Measurements from ENCODE around the gene EIF3B. TPM values are rescaled to one million over a fixed set of nuclear protein-coding genes. Genes with fewer than 3 reads are reported as not detected.

The EIF3B gene
- total RNA-seq, 1 experiment from 2014 or later: 333 TPM

DNA sequence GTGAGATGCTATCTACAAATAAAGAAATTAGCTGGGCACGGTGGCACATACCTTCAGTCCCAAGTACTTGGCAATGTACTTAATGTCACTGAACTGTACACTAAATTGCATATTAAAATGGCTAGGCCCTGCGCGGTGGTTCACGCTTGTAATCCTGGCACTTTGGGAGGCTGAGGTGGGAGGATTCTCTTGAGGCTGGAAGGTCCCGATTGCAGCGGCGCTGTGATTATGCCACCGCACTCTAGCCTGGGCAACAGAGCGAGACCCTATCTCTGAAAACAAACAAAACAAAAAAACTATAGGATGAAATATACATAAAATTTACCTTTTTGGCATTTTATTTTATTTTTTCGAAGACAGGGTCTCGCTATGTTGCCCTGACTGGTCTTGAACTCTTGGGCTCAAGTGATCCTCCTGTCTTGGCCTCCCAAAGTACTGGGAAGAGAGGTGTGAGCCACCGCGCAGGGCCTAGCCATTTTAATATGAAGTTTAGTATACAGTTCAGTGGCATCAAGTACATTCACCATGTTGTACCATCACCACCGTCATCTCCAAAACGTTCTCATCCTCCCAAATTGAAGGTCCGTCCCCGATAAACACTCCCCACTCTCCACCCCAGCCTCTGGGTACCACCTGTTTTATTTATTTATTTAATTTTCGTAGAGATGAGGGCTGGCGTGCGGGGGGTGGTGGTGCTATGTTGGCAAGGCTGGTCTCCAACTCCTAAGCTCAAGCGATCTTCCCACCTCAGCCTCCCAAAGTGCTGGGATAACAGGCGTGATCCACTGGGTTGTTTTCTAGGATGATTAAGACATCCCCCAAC lies 1.3 kb upstream of the EIF3B start:
- peaks cover 69% of the 10 kb centered on the region for H3K36me3 Mint-ChIP-seq (ENCODE audit: insufficient read depth, unreplicated experiment)
- no peaks in the 10 kb centered on the region for H3K9me3 Mint-ChIP-seq (ENCODE audit: low read depth, unreplicated experiment)
- CTCF ChIA-PET: interaction anchor here (0.7 to 1.3 kb wide), 6 partner anchors 16 to 328 kb away, joined by 3 to 6 read pairs (median 4); partner anchors contain the start of genes CHST12 and MAD1L1
- intact Hi-C loops (cut with micrococcal nuclease; ENCODE audit: unreplicated experiment): loop anchor here (5.0 kb wide), 1 partner anchor 106 kb away; no protein-coding TSS in a partner anchor
- TF ChIP-seq, protein P1, sequence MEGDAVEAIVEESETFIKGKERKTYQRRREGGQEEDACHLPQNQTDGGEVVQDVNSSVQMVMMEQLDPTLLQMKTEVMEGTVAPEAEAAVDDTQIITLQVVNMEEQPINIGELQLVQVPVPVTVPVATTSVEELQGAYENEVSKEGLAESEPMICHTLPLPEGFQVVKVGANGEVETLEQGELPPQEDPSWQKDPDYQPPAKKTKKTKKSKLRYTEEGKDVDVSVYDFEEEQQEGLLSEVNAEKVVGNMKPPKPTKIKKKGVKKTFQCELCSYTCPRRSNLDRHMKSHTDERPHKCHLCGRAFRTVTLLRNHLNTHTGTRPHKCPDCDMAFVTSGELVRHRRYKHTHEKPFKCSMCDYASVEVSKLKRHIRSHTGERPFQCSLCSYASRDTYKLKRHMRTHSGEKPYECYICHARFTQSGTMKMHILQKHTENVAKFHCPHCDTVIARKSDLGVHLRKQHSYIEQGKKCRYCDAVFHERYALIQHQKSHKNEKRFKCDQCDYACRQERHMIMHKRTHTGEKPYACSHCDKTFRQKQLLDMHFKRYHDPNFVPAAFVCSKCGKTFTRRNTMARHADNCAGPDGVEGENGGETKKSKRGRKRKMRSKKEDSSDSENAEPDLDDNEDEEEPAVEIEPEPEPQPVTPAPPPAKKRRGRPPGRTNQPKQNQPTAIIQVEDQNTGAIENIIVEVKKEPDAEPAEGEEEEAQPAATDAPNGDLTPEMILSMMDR (IDR thresholded peaks at IDR 0.05; ENCODE audit: unreplicated experiment): no peak
- peak overlapping the region; percentile 98 for H3K4me3 Mint-ChIP-seq (ENCODE audit: low read depth, unreplicated experiment)
- no peak for DNase-seq
- H3K4me1 Mint-ChIP-seq (ENCODE audit: low read depth, unreplicated experiment): peaks cover 11% of the 10 kb centered on the region
- TSS peak; percentile 70 for BruUV-seq (replicated peaks)
- no peaks in the 10 kb centered on the region for H3K27me3 Mint-ChIP-seq (ENCODE audit: unreplicated experiment)
- peak overlapping the region; percentile 100 for H3K27ac Mint-ChIP-seq (ENCODE audit: unreplicated experiment)

DNA sequence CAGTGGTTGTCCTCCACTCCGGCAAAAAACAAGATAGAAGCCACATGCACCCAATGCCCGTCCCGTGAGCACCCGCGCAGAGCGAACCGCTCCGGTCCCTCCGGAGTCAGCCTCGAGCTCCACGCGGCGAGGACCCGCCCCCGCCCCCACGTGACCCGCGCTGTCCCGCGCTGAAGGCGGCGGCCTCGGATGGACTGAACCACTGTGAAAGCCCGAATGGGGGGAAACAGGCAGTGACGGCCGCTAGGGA lies 766 bp upstream of the EIF3B start:
- H3K4me3 Mint-ChIP-seq (ENCODE audit: low read depth, unreplicated experiment): peak overlapping the region; percentile 98
- H3K36me3 Mint-ChIP-seq (ENCODE audit: insufficient read depth, unreplicated experiment): peaks cover 74% of the 10 kb centered on the region
- no TSS peak for BruUV-seq (replicated peaks)

DNA sequence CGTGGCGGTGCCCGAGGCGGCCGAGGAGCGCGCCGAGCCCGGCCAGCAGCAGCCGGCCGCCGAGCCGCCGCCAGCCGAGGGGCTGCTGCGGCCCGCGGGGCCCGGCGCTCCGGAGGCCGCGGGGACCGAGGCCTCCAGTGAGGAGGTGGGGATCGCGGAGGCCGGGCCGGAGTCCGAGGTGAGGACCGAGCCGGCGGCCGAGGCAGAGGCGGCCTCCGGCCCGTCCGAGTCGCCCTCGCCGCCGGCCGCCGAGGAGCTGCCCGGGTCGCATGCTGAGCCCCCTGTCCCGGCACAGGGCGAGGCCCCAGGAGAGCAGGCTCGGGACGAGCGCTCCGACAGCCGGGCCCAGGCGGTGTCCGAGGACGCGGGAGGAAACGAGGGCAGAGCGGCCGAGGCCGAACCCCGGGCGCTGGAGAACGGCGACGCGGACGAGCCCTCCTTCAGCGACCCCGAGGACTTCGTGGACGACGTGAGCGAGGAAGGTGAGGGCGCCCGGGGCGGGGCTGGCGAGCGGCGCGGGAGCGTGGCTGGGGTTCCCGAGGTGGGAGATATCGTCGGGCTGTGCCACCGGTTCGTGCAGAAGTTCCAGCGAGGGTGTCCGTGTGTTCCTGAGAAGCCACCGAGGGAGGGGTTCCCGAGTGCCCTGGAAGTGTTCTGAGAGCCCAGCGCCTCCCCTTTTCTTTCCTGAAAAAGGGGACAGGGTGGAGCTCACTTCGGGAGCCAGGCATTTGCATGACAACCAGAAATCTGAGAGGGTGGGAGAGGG lies 495 bp downstream of the EIF3B start:
- CTCF ChIA-PET: interaction anchor here (0.6 to 1.4 kb wide), 5 partner anchors 11 to 195 kb away, joined by 3 to 7 read pairs (median 5); partner anchors contain the start of genes MRM2 and NUDT1
- peak; percentile 32 for DNase-seq
- H3K36me3 Mint-ChIP-seq (ENCODE audit: insufficient read depth, unreplicated experiment): peaks cover 77% of the 10 kb centered on the region

More for the DNA sequence above, 766 bp upstream of the EIF3B start:
- DNase-seq: peak; percentile 92
- CTCF ChIA-PET: interaction anchor here (0.7 to 1.4 kb wide), 7 partner anchors 16 to 327 kb away, joined by 3 to 6 read pairs (median 3); partner anchors contain the start of genes CHST12, MAD1L1, MRM2 and NUDT1
- Mint-ChIP-seq H3K27ac (ENCODE audit: unreplicated experiment) (peak overlapping the region; percentile 100), H3K9me3 (ENCODE audit: low read depth, unreplicated experiment) (no peaks in the 10 kb centered on the region), H3K27me3 (ENCODE audit: unreplicated experiment) (no peaks in the 10 kb centered on the region), H3K4me1 (ENCODE audit: low read depth, unreplicated experiment) (peaks cover 11% of the 10 kb centered on the region)
- TF ChIP-seq, protein P1 (IDR thresholded peaks at IDR 0.05; ENCODE audit: unreplicated experiment): no peak
- intact Hi-C loops (cut with micrococcal nuclease; ENCODE audit: unreplicated experiment): loop anchor here (5.0 kb wide), 1 partner anchor 107 kb away; no protein-coding TSS in a partner anchor

DNA sequence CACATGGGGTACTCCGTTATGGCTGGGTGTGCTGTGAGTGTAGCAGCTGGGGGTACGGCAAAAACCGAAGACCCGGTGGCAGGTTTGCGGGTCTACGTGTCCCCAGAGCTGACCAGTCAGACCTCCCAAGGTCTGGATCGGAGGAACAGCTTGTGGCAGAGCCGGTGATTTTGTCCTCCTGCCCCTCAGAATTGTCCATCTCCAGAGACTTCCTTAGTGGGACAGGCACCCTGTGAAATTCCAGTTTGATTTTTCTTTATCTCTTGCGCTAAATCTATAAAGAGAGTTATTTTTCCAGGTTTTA lies 1.0 kb downstream of the EIF3B start:
- H3K36me3 Mint-ChIP-seq (ENCODE audit: insufficient read depth, unreplicated experiment): peaks cover 82% of the 10 kb centered on the region
- BruUV-seq (replicated peaks): no TSS peak

More for the DNA sequence above, 495 bp downstream of the EIF3B start:
- H3K27ac Mint-ChIP-seq (ENCODE audit: unreplicated experiment): peak overlapping the region; percentile 100
- H3K27me3 Mint-ChIP-seq (ENCODE audit: unreplicated experiment): no peaks in the 10 kb centered on the region
- intact Hi-C loops (cut with micrococcal nuclease; ENCODE audit: unreplicated experiment): loop anchor here (5.0 kb wide), 1 partner anchor 108 kb away; no protein-coding TSS in a partner anchor
- no TSS peak for BruUV-seq (replicated peaks)
- TF ChIP-seq, protein P1 (IDR thresholded peaks at IDR 0.05; ENCODE audit: unreplicated experiment): no peak
- H3K4me3 Mint-ChIP-seq (ENCODE audit: low read depth, unreplicated experiment): peak overlapping the region; percentile 98
- H3K4me1 Mint-ChIP-seq (ENCODE audit: low read depth, unreplicated experiment): peaks cover 23% of the 10 kb centered on the region
- no peaks in the 10 kb centered on the region for H3K9me3 Mint-ChIP-seq (ENCODE audit: low read depth, unreplicated experiment)

More for the DNA sequence above, 1.0 kb downstream of the EIF3B start:
- peak overlapping the region; percentile 100 for H3K27ac Mint-ChIP-seq (ENCODE audit: unreplicated experiment)
- intact Hi-C loops (cut with micrococcal nuclease; ENCODE audit: unreplicated experiment): no loop called here
- TF ChIP-seq, protein P1 (IDR thresholded peaks at IDR 0.05; ENCODE audit: unreplicated experiment): no peak
- peaks cover 25% of the 10 kb centered on the region for H3K4me1 Mint-ChIP-seq (ENCODE audit: low read depth, unreplicated experiment)
- no peak for DNase-seq
- no peaks in the 10 kb centered on the region for H3K9me3 Mint-ChIP-seq (ENCODE audit: low read depth, unreplicated experiment)
- H3K4me3 Mint-ChIP-seq (ENCODE audit: low read depth, unreplicated experiment): peak overlapping the region; percentile 98
- CTCF ChIA-PET: interaction anchor here (0.6 to 1.2 kb wide), 3 partner anchors 11 to 196 kb away, joined by 3 to 7 read pairs (median 5); no protein-coding TSS in a partner anchor
- no peaks in the 10 kb centered on the region for H3K27me3 Mint-ChIP-seq (ENCODE audit: unreplicated experiment)

All from Calu3 (cell line).